A549 (cell line): ENCODE measurements around the gene RNF183.

Experiments
- CBX2 ChIP-seq: fragments of 200-600 bp; sonication (generic); IDR thresholded peaks from 2 replicates; pipeline ENCODE4 v1.6.1; 2016; ENCODE audit warnings: low read depth, mild to moderate bottlenecking, borderline replicate concordance
- CHD4 ChIP-seq: fragments of 200-600 bp; sonication (generic); IDR thresholded peaks from 2 replicates; pipeline ENCODE4 v1.6.1; 2016; ENCODE audit warnings: antibody characterized with exemption, mild to moderate bottlenecking, borderline replicate concordance
- EP300 ChIP-seq, 2 experiments: fragments of >200 bp; sonication (Bioruptor Twin); formaldehyde crosslinking; IDR thresholded peaks; 2 replicates in 1 of 2; 3 replicates in 1 of 2; pipeline ENCODE4 v1.6.1; 2016 to 2017
- HDAC2 ChIP-seq: fragments of 200-600 bp; sonication (generic); IDR thresholded peaks from 2 replicates; pipeline ENCODE4 v1.6.1; 2016
- JUN ChIP-seq, 2 experiments: fragments of >200 bp; sonication (Bioruptor Twin); formaldehyde crosslinking; IDR thresholded peaks; 2 replicates in 1 of 2; 3 replicates in 1 of 2; pipeline ENCODE4 v1.6.1; 2016 to 2017
- MAX ChIP-seq: IDR thresholded peaks from 2 replicates; pipeline ENCODE4 v1.6.1; 2012
- POLR2A ChIP-seq: IDR thresholded peaks from 2 replicates; pipeline ENCODE4 v1.6.1; 2012; ENCODE audit warnings: mild to moderate bottlenecking, low read length
- RAD21 ChIP-seq, 2 experiments: fragments of >200 bp in 1 of 2; sonication (Bioruptor Twin) in 1 of 2; formaldehyde crosslinking in 1 of 2; IDR thresholded peaks in 1 of 2; conservative IDR thresholded peaks in 1 of 2; 2 replicates in 1 of 2; 3 replicates in 1 of 2; pipeline ENCODE4 v1.6.1; 2012 to 2018; ENCODE audit warnings: inconsistent platforms in 1 of 2
- RCOR1 ChIP-seq: fragments of 150-350 bp; IDR thresholded peaks from 2 replicates; pipeline ENCODE4 v1.6.1; 2014; ENCODE audit warnings: antibody characterized with exemption, low read length, low read depth
- REST ChIP-seq: fragments of 200-600 bp; sonication (generic); IDR thresholded peaks from 2 replicates; pipeline ENCODE4 v1.6.1; 2016; ENCODE audit warnings: antibody characterized with exemption, mild to moderate bottlenecking, moderate library complexity
- USF2 ChIP-seq: fragments of 450-650 bp; IDR thresholded peaks from 2 replicates; pipeline ENCODE4 v1.6.1; 2014; ENCODE audit warnings: antibody characterized with exemption
- ZC3H11A ChIP-seq: fragments of 450-650 bp; IDR thresholded peaks from 2 replicates; pipeline ENCODE4 v1.6.1; 2014; ENCODE audit warnings: antibody characterized with exemption, mild to moderate bottlenecking
- TF ChIP-seq, protein P1 (sequence below): fragments of >200 bp; sonication (Bioruptor Twin); formaldehyde crosslinking; IDR thresholded peaks from 3 replicates; pipeline ENCODE4 v1.5.1; 2016
- TF ChIP-seq, protein P2 (sequence below): IDR thresholded peaks from 2 replicates; pipeline ENCODE4 v1.6.1; 2012; ENCODE audit warnings: low read depth, borderline replicate concordance

GRCh38 chr9:113322671-113323070 lies 19.5 kb upstream of the RNF183 start:
- TF ChIP-seq ZC3H11A (no peak), MAX (no peak), CBX2 (no peak), JUN (IDR thresholded peaks at IDR 0.05) (no peak), RAD21 (conservative IDR thresholded peaks at IDR 0.05 in 1 of 2, IDR thresholded peaks at IDR 0.05 in 1 of 2) (no peak), POLR2A (no peak), CHD4 (no peak), USF2 (no peak), EP300 (IDR thresholded peaks at IDR 0.05) (no peak), RCOR1 (no peak), REST (no peak), HDAC2 (no peak)
- TF ChIP-seq, protein P1, sequence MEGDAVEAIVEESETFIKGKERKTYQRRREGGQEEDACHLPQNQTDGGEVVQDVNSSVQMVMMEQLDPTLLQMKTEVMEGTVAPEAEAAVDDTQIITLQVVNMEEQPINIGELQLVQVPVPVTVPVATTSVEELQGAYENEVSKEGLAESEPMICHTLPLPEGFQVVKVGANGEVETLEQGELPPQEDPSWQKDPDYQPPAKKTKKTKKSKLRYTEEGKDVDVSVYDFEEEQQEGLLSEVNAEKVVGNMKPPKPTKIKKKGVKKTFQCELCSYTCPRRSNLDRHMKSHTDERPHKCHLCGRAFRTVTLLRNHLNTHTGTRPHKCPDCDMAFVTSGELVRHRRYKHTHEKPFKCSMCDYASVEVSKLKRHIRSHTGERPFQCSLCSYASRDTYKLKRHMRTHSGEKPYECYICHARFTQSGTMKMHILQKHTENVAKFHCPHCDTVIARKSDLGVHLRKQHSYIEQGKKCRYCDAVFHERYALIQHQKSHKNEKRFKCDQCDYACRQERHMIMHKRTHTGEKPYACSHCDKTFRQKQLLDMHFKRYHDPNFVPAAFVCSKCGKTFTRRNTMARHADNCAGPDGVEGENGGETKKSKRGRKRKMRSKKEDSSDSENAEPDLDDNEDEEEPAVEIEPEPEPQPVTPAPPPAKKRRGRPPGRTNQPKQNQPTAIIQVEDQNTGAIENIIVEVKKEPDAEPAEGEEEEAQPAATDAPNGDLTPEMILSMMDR, result no peak
- TF ChIP-seq, protein P2, sequence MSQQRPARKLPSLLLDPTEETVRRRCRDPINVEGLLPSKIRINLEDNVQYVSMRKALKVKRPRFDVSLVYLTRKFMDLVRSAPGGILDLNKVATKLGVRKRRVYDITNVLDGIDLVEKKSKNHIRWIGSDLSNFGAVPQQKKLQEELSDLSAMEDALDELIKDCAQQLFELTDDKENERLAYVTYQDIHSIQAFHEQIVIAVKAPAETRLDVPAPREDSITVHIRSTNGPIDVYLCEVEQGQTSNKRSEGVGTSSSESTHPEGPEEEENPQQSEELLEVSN, result no peak
